GM21423 (cell line): ENCODE data around the gene USP54.

Experiments used
- ATAC-seq: cut with Tn5 transposase; IDR thresholded peaks from one replicate; pipeline ENCODE4 v1.9.1; 2021; ENCODE audit warnings: mild to moderate bottlenecking, moderate library complexity; ENCODE audit not compliant: unreplicated experiment

Gene USP54

DNA sequence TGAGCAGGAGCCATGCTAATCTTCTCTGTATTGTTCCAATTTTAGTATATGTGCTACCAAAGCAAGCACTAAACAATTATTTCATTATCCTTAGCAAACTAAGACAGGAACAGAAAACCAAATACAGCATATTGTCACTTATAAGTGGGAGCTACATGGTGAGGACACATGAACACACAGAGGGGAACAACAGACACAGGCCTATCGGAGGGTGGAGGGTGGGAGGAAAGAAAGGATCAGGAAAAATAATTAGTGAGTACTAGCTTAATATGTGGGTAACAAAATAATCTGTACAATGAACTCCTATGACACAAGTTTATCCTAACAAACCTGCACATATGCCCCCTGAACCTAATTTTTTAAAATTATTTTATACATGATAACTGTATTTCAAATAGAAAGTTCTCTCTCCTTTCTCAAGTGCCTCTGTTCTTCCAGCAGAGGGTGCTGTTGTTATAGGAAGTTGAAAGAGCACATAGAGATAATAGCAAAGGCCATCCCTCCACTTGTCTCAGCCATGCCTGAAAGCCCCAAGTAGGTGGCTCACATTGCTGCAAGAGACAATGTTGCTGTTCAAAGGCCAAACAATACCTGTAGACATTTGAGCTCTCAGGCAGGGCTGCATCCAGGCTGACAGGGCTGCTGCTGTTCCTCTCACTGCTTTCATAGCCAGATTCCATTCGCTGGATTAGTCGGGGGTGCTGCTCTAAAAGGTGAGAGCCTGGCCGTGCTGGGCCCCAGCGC, 61.9 kb downstream of the USP54 start:
- peak; percentile 58 for ATAC-seq

DNA sequence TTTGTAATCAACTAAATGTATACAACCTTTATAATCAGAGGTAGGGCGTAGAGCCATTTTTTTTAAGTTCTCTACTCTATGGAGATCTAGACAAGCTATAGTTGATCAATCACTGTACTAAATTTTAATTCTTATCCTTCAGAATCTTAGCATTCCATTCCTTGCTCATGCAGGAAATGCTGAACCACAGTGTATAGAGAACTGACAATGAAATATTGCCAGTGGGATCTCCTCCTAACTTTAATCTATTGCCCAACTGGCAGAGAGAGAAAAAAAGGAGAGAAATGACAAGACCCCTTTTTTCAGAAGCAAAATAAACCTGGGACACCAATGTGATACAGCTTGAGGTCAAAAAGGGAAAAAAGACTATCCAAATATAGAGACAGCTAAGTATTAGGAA, 68.9 kb downstream of the USP54 start:
- ATAC-seq = no peak

DNA sequence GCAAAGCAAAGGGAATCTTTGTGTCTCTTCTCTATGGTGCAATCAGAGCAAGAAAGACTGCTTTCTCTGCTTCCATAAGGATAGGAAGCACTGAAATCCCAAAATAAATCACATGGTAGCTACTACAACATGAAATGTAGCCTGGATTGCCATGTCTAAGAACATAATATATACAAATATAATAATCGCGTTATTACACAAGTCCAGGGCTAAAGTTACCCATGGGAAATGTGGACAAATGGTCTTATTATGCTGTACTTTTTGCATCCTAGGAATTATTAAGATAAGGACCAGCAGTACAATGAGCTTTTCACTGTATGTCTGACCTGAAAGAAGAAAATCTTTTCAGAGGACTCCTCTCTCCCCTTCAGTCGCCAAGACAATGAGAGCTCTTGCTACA, 71.8 kb downstream of the USP54 start:
- no peak for ATAC-seq

- no peak for ATAC-seq
These were observed 73.8 kb downstream of the USP54 start for GRCh38 chr10:73517166-73517888.

DNA sequence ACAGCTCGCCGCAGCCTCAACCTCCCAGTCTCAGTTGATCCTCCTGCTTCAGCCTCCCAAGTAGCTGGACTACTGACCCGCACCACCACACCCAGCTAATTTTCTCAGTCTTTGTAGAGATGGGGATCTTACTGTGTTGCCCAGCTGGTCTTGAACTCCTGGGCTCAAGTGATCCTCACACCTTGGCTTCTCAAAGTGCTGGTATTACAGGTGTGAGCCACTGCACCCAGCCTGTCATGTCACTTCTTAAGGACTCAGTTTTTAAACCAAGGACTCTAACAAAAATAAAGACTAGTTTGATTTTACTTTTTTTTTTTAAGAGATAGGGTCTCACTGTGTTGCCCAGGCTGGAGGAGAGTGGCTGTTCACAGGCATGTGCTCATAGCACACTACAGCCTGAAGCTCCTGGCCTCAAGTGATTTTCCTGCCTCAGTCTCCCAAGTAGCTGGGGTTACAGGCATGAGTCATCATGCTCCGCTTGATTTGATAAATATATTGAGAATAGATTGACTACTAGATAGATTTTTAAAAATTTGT, 78.9 kb downstream of the USP54 start:
- ATAC-seq = no peak

GRCh38 chr10:73509695-73510094, 81.4 kb downstream of the USP54 start:
- ATAC-seq = no peak

DNA sequence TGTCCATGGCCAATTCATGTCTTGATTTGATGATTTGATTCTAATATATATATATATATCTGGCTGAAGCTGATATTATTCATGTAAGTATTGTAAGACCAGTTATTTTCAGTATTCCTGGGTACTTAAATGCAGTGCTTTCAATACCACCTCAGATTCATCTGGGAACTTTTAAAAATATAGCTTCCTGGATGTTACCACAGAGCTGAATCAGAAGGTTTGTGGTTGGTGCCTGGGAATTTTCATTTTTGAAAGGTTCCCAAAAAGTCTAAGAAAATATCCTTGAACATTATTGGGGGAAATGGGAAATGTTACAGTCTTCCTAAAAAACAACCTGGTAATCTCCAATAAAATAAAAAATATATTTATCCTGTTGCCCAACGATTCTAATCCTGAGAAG, 84.7 kb downstream of the USP54 start:
- ATAC-seq = no peak

- no peak for ATAC-seq
These were observed 85.1 kb downstream of the USP54 start for GRCh38 chr10:73506074-73506473.

- no peak for ATAC-seq
These were observed 88.1 kb downstream of the USP54 start for GRCh38 chr10:73503037-73503436.

DNA sequence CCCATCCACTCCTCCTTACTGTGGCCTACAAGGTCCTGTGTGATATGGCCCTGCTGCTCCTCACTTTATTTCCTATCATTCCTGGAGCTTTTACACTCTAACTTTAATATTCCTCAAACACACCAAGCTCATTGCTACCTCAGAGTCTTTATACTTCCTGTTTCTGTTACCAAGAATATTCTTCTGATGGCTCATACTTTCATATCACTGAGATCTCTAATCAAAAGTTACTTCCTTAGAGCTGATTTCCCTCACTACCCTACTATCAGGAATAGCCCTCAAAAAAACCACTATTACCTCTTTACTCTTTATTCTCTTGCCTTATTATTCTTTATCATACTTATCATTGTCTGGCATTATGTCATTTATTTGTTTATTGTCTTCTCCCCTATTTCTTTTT, 89.5 kb downstream of the USP54 start:
- ATAC-seq = no peak

DNA sequence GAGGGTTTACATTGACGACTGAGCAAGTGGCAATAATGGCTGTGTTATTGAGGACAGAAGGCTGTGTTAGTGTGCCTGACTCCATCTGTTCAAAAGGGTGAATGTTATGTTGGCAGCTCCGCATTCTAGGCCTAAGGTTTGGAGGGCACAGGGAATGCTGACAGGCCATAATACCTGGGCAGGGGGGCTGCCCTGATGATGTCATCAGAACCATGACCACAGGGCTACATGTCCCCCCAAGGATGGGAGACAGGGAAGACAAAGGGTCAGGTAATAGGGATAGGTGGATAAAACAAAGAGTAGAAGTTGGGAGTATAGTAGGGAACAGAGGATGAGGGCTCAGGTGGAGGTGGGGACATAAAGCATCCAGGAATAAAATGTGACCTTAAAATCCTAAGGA, 93.5 kb downstream of the USP54 start:
- ATAC-seq = no peak

- ATAC-seq = peak; percentile 56
These were observed 95.1 kb downstream of the USP54 start, which contains the start of gene PPP3CB for GRCh38 chr10:73495884-73496674. Gene PPP3CB (minus strand): TSS chr10:73496024. CDS start chr10:73495889, 135 bp downstream.

DNA sequence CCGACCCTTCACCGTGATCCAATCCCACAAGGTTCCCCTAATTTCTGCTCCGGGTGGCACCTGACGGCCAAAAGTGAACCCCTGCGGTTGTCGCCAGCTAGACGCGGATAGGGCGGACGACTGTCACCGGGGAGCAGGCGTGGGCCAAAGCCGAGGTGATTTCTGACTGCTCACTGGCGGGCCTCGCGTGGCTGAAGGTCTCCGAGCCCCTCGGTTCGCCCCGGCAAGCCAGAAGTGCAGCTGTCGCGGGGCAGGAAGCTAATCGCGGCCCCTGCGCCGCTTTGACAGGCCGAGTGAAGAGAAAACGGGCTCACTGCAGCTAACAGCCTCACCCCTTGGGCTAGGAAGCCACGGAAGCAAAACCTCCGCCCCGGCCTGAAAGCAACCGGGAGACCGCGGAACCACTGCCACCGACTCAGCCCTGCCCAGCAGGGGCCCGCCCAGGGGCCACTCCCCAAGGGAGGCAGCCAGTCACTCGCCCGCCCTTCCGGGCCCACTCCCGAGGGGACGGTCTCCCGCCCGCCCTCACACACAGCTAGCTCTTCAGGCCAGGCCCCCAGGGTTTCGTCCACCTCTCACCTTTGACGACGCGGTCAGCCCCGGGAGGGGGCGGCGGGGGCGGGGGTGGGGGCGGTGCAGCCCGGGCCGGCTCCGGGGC, 95.8 kb downstream of the USP54 start:
- ATAC-seq = peak; percentile 92

- no peak for ATAC-seq
These were observed 96.3 kb downstream of the USP54 start for GRCh38 chr10:73494877-73495225.

DNA sequence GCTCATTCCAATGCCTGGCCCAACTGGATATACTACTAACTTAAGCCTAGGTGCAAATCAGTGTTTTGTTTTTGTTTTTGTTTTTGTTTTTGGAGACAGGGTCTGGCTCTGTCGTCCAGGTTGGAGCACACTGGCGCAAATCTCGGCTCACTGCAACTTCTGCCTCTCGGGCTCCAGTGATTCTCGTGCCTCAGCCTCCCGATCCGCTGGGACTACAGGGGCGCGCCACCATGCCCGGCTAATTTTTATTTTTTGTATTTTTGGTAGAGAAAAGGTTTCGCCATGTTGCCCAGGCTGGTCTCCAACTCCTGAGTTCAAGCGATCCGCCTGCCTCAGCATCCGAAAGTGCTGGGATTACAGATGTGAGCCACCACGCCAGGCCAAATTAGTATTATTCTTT, 96.9 kb downstream of the USP54 start:
- ATAC-seq = no peak

- ATAC-seq = no peak
These were observed 97.4 kb downstream of the USP54 start for GRCh38 chr10:73493781-73494180.

GRCh38 chr10:73486601-73487000, 104.5 kb downstream of the USP54 start:
- no peak for ATAC-seq

DNA sequence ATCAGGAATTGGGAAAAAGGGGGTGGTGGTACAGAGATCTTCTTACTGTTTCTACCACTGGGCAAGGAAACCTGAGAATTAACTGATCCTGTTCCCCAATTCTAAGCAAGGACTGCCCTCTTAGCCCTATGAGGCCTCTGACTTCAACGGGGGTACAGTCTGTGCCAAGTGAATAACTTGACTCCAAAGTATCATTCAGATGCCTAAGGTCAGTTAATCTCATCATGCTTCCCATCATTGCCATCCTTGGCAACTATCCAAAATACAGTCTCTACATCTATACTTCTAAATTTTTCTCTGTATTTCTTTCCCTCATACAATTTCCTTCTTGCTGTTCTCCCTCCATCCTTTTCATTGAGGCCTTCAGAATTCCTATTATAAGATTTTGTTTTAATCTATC, 105.8 kb downstream of the USP54 start:
- ATAC-seq = no peak

DNA sequence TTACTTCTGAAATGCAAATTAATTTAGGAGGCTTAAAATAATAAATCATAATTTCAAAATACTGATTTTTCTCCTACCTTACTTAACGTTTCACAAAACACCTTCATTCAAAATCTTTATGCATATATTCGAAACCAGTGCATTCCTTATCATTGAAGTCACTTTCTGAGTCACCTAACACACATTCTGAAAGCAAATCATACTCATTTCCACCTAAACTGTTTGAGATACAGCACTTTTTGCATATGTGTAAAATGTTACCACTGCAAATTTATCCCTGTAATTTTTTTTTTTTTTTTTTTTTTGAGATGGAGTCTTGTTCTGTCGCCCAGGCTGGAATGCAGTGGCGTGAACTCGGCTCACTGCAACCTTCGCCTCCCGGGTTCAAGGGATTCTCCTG, 111.0 kb downstream of the USP54 start:
- no peak for ATAC-seq

- no peak for ATAC-seq
These were observed 112.5 kb downstream of the USP54 start for GRCh38 chr10:73478636-73479035.

- ATAC-seq = no peak
These were observed 119.9 kb downstream of the USP54 start for GRCh38 chr10:73471226-73471625.
